Fibroblast of mammary gland (primary cell): Measurements from ENCODE around the gene TMEM247.

Experiments used
- DNase-seq: peaks from one replicate; pipeline ENCODE4 v3.0.0-alpha.2; 2010; ENCODE audit warnings: low read depth
- H3K4me3 ChIP-seq: 2 replicates; pipeline ENCODE4 v1.5.1; 2011; ENCODE audit warnings: low read depth, mild to moderate bottlenecking, low read length, moderate library complexity; ENCODE audit not compliant: control insufficient read depth
- TF ChIP-seq, protein P1 (sequence below): conservative IDR thresholded peaks from 2 replicates; pipeline ENCODE4 v1.5.1; 2011; ENCODE audit warnings: low read depth, low read length, inconsistent platforms; ENCODE audit not compliant: control insufficient read depth, insufficient read depth

Gene TMEM247

GRCh38 chr2:46479265-46479664, at the start of gene TMEM247:
TSS of gene TMEM247 (plus strand) at chr2:46479565.
- H3K4me3 ChIP-seq: no peak within 1 kb of the TSS
- no peak for DNase-seq
- TF ChIP-seq, protein P1, sequence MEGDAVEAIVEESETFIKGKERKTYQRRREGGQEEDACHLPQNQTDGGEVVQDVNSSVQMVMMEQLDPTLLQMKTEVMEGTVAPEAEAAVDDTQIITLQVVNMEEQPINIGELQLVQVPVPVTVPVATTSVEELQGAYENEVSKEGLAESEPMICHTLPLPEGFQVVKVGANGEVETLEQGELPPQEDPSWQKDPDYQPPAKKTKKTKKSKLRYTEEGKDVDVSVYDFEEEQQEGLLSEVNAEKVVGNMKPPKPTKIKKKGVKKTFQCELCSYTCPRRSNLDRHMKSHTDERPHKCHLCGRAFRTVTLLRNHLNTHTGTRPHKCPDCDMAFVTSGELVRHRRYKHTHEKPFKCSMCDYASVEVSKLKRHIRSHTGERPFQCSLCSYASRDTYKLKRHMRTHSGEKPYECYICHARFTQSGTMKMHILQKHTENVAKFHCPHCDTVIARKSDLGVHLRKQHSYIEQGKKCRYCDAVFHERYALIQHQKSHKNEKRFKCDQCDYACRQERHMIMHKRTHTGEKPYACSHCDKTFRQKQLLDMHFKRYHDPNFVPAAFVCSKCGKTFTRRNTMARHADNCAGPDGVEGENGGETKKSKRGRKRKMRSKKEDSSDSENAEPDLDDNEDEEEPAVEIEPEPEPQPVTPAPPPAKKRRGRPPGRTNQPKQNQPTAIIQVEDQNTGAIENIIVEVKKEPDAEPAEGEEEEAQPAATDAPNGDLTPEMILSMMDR: no peak

GRCh38 chr2:46430413-46430812, 49.0 kb upstream of the TMEM247 start:
- H3K4me3 ChIP-seq: no peak overlapping the region
- TF ChIP-seq, protein P1: no peak
- DNase-seq: no peak

DNA sequence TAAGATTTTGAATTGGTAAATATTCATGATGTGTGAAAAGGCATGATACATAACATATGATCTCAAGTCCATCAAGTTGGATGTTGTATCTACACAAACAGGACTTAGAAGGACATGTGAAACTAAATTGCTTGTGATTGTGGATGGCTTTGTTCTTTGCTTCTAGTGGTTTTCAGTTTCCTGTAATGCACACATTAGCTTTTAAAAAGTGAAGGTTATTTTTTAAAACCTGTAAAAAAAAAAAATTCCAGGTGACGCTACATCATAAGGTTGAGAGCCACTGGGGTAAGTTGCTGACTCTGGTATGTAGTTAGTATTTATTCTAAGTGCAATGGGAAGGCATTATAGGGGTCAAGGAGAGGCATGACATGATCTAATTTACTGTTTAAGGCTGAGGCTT, 48.4 kb upstream of the TMEM247 start:
- DNase-seq: no peak
- no peak overlapping the region for H3K4me3 ChIP-seq
- TF ChIP-seq, protein P1: no peak

DNA sequence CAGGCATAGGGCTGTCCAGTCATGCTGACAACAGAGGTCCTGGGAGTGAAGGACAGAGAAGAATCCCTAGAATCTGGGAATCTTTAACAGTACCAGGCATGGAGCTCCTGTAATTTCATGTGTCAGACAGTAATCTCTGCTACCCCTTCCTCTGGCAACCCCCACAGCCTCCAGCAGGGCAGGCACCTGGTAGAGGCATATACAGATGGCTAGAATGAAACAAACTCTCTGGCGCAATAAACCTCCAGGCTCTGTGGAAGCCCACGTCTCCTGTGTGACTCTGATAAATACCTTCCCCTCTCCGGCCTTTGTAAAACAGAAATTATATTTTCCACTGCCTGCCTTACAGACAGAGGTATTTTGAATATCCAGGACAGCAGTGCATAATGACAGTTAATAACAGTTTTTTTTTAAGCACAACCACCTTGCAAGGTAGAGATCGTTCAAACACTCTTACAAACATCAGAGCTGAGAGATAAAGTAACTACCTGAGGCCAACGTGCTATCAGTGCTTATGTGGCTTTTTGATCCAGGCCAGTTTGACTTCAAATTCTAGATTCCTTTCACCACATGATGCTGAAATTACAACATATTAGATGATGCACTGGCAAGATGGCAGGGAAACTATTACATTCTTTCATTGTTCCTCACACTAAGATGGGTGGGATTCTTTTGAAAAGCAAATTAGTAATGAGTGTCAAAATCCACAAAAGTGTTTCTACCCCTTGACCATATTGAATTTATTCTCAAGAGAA, 47.7 kb upstream of the TMEM247 start:
- DNase-seq: peak; percentile 50
- TF ChIP-seq, protein P1: no peak
- no peak overlapping the region for H3K4me3 ChIP-seq

DNA sequence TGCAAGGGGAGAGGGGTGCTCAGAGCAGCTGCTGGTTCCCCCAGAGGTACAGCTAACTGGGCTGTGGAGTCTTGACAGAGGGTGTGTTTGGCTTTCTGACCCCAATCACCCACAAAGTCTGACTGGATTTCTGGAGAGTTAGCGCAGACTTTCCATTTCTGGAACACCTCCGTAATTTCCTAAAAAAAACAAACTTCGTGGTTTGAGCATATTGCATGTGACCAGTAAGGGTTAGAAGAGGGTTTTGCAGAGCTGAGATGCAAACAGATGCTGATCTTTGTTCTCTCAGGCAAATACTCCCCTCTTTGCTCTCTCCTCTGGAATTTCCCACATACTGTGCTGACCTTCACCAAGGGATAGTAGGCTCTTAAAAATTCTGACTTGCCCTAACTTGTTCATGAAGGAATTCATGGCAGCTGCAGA, 44.5 kb upstream of the TMEM247 start:
- no peak overlapping the region for H3K4me3 ChIP-seq
- TF ChIP-seq, protein P1: no peak
- peak; percentile 58 for DNase-seq

DNA sequence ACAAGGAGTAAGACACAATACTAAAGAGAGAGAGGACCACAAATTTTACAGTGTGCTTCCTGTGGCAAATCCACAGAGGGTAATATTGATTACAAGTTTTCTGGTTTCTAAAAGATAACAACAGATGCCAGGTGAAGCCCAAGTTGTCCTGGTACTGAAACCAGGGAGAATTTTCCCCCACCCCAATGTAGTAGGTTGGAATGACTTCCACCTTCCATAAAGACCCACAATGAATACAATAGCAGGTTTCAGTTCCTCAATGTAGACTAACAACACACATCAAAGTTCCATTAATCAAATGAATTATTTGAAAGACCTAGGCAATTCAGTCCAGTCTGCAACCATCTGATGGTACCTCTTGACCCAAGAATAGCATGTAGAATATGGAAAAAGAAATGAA, 44.0 kb upstream of the TMEM247 start:
- TF ChIP-seq, protein P1: no peak
- DNase-seq: no peak
- no peak overlapping the region for H3K4me3 ChIP-seq
